Erythroblast (primary cell): ENCODE data around the gene CHRNA1.
"Not testable (repeated sequence)": the region's sequence is repeated elsewhere in the genome, so short reads cannot be mapped to it uniquely, and the experiment has no call there.

Experiments used
- GATA1 ChIP-seq: IDR thresholded peaks from 2 replicates; pipeline ENCODE4 v1.6.1; 2011; ENCODE audit warnings: low read depth, mild to moderate bottlenecking, control low read depth, low read length, moderate library complexity
- POLR2A ChIP-seq: IDR thresholded peaks from 2 replicates; pipeline ENCODE4 v1.6.1; 2011; ENCODE audit warnings: mild to moderate bottlenecking, low read length

GRCh38 chr2:174709416-174710004 lies 54.8 kb downstream of the CHRNA1 start:
- not testable (repeated sequence) for TF ChIP-seq POLR2A, GATA1
